ENCODE data around the gene KIAA0319L.

DNA sequence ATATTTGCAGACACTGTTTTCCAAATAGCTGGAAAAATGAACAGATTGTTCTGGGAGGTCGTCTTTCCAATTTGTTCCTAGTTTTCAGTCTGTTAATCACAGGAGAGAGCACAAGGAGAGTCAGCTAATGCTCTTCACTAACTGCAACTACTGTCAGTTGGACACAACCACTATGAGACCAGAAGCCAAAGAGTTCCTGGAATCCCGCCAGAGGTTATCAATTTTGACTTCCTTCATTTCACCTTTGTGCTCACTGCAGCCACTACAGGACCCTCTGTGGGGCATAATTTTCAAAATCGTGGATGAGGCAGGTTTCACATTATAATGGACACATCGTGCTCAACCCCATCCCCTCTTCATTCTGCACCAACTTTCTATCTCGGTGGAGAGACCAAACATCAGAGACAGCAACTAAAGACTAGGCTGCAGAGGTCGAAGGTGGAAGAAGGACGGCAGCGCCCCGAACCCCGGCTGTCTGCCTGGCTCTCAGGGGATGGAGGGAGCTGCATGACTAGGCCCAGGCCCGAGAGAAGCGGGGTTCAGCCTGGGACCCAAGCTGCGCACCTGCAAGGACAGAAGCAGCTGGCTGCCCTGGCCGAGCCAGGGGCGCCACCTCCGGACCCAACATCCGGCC, 602 bp downstream of the KIAA0319L start:
- TF ChIP-seq, protein P1, sequence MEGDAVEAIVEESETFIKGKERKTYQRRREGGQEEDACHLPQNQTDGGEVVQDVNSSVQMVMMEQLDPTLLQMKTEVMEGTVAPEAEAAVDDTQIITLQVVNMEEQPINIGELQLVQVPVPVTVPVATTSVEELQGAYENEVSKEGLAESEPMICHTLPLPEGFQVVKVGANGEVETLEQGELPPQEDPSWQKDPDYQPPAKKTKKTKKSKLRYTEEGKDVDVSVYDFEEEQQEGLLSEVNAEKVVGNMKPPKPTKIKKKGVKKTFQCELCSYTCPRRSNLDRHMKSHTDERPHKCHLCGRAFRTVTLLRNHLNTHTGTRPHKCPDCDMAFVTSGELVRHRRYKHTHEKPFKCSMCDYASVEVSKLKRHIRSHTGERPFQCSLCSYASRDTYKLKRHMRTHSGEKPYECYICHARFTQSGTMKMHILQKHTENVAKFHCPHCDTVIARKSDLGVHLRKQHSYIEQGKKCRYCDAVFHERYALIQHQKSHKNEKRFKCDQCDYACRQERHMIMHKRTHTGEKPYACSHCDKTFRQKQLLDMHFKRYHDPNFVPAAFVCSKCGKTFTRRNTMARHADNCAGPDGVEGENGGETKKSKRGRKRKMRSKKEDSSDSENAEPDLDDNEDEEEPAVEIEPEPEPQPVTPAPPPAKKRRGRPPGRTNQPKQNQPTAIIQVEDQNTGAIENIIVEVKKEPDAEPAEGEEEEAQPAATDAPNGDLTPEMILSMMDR (conservative IDR thresholded peaks at IDR 0.05; ENCODE audit: low read depth in 2 of 2): no peak; a peak in 1 of 4 replicates
- TF ChIP-seq EZH2 (IDR thresholded peaks at IDR 0.05; ENCODE audit: low read depth, unreplicated experiment): no peak
- no peak for TF ChIP-seq POLR2AphosphoS5 (IDR thresholded peaks at IDR 0.05; ENCODE audit: low read depth)
- no peak for TF ChIP-seq REST (IDR thresholded peaks at IDR 0.05; ENCODE audit: unreplicated experiment)
- TF ChIP-seq CREB1 (CRISPR knock-in tag; IDR thresholded peaks at IDR 0.05; ENCODE audit: low read depth): no peak
- TF ChIP-seq EZH2phosphoT487 (IDR thresholded peaks at IDR 0.05; ENCODE audit: unreplicated experiment): no peak
- no peak for TF ChIP-seq STAT1 (IDR thresholded peaks at IDR 0.05; ENCODE audit: unreplicated experiment)
- no peak for TF ChIP-seq ZNF114 (CRISPR knock-in tag; IDR thresholded peaks at IDR 0.05)
- TF ChIP-seq NANOG (IDR thresholded peaks at IDR 0.05; ENCODE audit: borderline replicate concordance): no peak
- TF ChIP-seq JUNB (IDR thresholded peaks at IDR 0.05; ENCODE audit: unreplicated experiment): no peak
- TF ChIP-seq, protein P2, sequence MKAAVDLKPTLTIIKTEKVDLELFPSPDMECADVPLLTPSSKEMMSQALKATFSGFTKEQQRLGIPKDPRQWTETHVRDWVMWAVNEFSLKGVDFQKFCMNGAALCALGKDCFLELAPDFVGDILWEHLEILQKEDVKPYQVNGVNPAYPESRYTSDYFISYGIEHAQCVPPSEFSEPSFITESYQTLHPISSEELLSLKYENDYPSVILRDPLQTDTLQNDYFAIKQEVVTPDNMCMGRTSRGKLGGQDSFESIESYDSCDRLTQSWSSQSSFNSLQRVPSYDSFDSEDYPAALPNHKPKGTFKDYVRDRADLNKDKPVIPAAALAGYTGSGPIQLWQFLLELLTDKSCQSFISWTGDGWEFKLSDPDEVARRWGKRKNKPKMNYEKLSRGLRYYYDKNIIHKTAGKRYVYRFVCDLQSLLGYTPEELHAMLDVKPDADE (IDR thresholded peaks at IDR 0.05): no peak

All from GM23338 (cell line).